Natural killer cell (primary cell): ENCODE data around the gene SURF4. TPM values are rescaled to one million over a fixed set of nuclear protein-coding genes. Genes with fewer than 3 reads are reported as not detected.

Experiments
- ATAC-seq, 3 donors: fragments of 150-1000 bp in 2 of 3; fragments of 200-7000 bp in 1 of 3; cut with Tn5 transposase; 1 replicate in 1 of 3; 2 replicates in 2 of 3; pipeline ENCODE4 v1.10.0; 2021; ENCODE audit warnings: mild to moderate bottlenecking in 2 of 3, moderate library complexity in 2 of 3
- DNase-seq, 2 donors: peaks; one replicate each; pipeline versions ENCODE4 v3.0.0 to v3.0.0-alpha.2; 2013 to 2021; ENCODE audit warnings: mixed read lengths in 1 of 2
- H3K27ac ChIP-seq: one replicate; pipeline ENCODE4 v1.5.1; 2013; ENCODE audit warnings: mild to moderate bottlenecking, low read length
- H3K27me3 ChIP-seq: one replicate; pipeline ENCODE4 v1.6.1; 2013; ENCODE audit warnings: low read length; ENCODE audit not compliant: control insufficient read depth, insufficient read depth
- H3K36me3 ChIP-seq: one replicate; pipeline ENCODE4 v1.6.1; 2013; ENCODE audit warnings: low read length; ENCODE audit not compliant: control insufficient read depth, insufficient read depth
- H3K4me1 ChIP-seq: one replicate; pipeline ENCODE4 v1.6.1; 2013; ENCODE audit warnings: low read length; ENCODE audit not compliant: control insufficient read depth, insufficient read depth
- H3K4me3 ChIP-seq: one replicate; pipeline ENCODE4 v1.5.1; 2013; ENCODE audit warnings: low read length
- H3K9me3 ChIP-seq: one replicate; pipeline ENCODE4 v1.6.1; 2013; ENCODE audit warnings: low read length; ENCODE audit not compliant: control insufficient read depth, insufficient read depth
- H3K27ac Mint-ChIP-seq, 2 donors: one replicate each; pipeline ENCODE4 v1.8.0; 2022; ENCODE audit warnings: mild to moderate bottlenecking in 2 of 2, mixed read lengths in 2 of 2, moderate library complexity in 1 of 2
- H3K27me3 Mint-ChIP-seq, 2 donors: one replicate each; pipeline ENCODE4 v1.8.0; 2022; ENCODE audit warnings: low read depth in 2 of 2, mixed read lengths in 2 of 2
- H3K36me3 Mint-ChIP-seq: one replicate; pipeline ENCODE4 v1.8.0; 2022; ENCODE audit warnings: mixed read lengths
- H3K4me1 Mint-ChIP-seq, 2 donors: one replicate each; pipeline ENCODE4 v1.8.0; 2022; ENCODE audit warnings: mixed read lengths in 2 of 2
- H3K4me3 Mint-ChIP-seq: one replicate; pipeline ENCODE4 v1.8.0; 2022; ENCODE audit warnings: mild to moderate bottlenecking, moderate library complexity, mixed read lengths
- H3K9me3 Mint-ChIP-seq, 2 donors: one replicate each; pipeline ENCODE4 v1.8.0; 2022; ENCODE audit warnings: mixed read lengths in 2 of 2
- CTCF ChIP-seq: fragments of 200-600 bp; IDR thresholded peaks from one replicate; pipeline ENCODE4 v1.8.0; 2022; ENCODE audit warnings: antibody characterized with exemption
- WGBS: methylation state at CpG from one replicate; pipeline ENCODE4 v1.1.7; 2013; ENCODE audit warnings: missing lambda C conversion rate; ENCODE audit not compliant: insufficient coverage; 5-methylcytosine and 5-hydroxymethylcytosine counted together
- intact Hi-C: fragments of 100-400 bp; cut with micrococcal nuclease; formaldehyde crosslinking; loops from one replicate; pipeline ENCODE4 v1.14.2; 2022
- total RNA-seq, 4 donors: library from RNA; stranded (reverse); fragments of 120-200 nt in 1 of 4; gene quantifications; one replicate each; pipeline versions ENCODE4 v1.2.3 to v1.2.4, GENCODE V29; 2013 to 2022

The SURF4 gene
- total RNA-seq, 3 donors from 2014 or later (not counting 1 experiment from before 2014, with no cell fraction given), result 111 to 135 (median 114) TPM

DNA sequence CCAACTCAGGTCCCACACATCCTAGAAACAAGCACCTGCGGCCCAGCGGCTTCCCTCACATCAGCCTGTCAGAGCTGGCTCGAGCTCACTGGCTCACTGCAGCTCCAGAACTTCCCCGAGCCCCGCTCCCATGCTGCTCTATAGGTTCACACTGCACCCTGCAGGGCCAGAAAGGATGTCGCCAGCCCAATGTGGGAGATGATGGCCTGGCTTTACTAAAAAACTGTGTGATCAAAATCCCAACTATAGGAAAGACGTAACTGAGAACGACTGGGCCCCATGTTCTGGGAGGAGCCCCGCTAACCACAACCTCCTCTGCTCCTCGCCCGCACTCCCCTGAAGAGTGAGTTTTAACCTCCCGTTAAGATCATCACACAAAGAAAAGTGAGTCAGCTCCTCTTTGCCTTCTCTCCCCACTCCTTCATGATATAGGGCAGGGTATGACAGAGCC, 4.6 kb downstream of the SURF4 start:
- 16% methylated on average over 12 of the region's 12 CpGs for WGBS
- no peak for TF ChIP-seq CTCF
- Mint-ChIP-seq H3K9me3 (no peaks in the 10 kb centered on the region), H3K27me3 (no peaks in the 10 kb centered on the region), H3K27ac (peak overlapping the region; percentile 90 to 96), H3K4me1 (peaks cover 68 to 73% of the 10 kb centered on the region in 2 donors), H3K36me3 (no peaks in the 10 kb centered on the region), H3K4me3 (peak overlapping the region; percentile 85)
- Histone ChIP-seq H3K4me3 (peak overlapping the region; percentile 1), H3K27ac (peak overlapping the region; percentile 89), H3K36me3 (peaks cover 25% of the 10 kb centered on the region), H3K27me3 (no peaks in the 10 kb centered on the region), H3K9me3 (no peaks in the 10 kb centered on the region), H3K4me1 (peaks cover 81% of the 10 kb centered on the region)
- DNase-seq, result peak; percentile 34 to 86
- intact Hi-C loops, result loop anchor here (2.0 to 10.0 kb wide), 2 partner anchors 14 to 186 kb away; partner anchors contain the start of genes SURF1 and SURF2
- ATAC-seq, result peak; percentile 29 to 36 (median 30)

- 31% methylated on average over 8 of the region's 9 CpGs for WGBS
- no peaks in the 10 kb centered on the region for H3K36me3 Mint-ChIP-seq
- Histone ChIP-seq H3K36me3 (peaks cover 31% of the 10 kb centered on the region), H3K4me1 (peaks cover 81% of the 10 kb centered on the region), H3K27me3 (no peaks in the 10 kb centered on the region), H3K27ac (peak overlapping the region; percentile 89), H3K4me3 (no peak overlapping the region), H3K9me3 (no peaks in the 10 kb centered on the region)
- peak overlapping the region; percentile 90 to 96 for H3K27ac Mint-ChIP-seq
- DNase-seq, result peak in 1 of 2 donors; percentile 83
- H3K4me1 Mint-ChIP-seq, result peaks cover 68 to 73% of the 10 kb centered on the region in 2 donors
- H3K27me3 Mint-ChIP-seq, result no peaks in the 10 kb centered on the region
- peak overlapping the region; percentile 85 for H3K4me3 Mint-ChIP-seq
- TF ChIP-seq CTCF, result no peak
- H3K9me3 Mint-ChIP-seq, result no peaks in the 10 kb centered on the region
- ATAC-seq, result peak; percentile 45 to 73 (median 58)
- intact Hi-C loops, result loop anchor here (2.0 to 10.0 kb wide), 2 partner anchors 14 to 186 kb away; partner anchors contain the start of genes SURF1 and SURF2
These were observed 5.2 kb downstream of the SURF4 start for GRCh38 chr9:133370685-133371084.

DNA sequence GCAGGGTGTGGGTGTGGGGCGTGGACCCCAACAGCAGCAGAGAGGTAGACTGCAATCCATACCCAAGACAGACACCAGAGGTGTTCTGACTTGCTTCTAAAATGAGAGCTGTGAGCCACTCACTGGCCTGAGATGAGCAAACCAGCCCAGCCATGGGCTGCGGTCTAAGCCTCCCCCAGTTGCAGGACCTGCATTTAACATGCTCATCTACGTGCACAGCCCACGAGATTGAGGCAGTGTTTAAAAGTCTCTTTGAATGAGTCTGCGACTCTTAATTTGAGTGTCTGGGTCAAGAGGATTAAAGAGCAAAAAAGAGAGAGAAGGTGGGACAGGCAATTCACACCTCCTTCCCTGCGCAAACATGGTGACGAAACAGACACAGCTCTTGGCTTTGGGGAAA, 5.9 kb downstream of the SURF4 start:
- no peak for TF ChIP-seq CTCF
- H3K36me3 ChIP-seq, result peaks cover 38% of the 10 kb centered on the region
- H3K27me3 ChIP-seq, result no peaks in the 10 kb centered on the region
- Mint-ChIP-seq H3K4me3 (peak overlapping the region; percentile 85), H3K27ac (peak overlapping the region; percentile 90 to 96), H3K9me3 (no peaks in the 10 kb centered on the region), H3K36me3 (no peaks in the 10 kb centered on the region), H3K4me1 (peaks cover 65 to 69% of the 10 kb centered on the region in 2 donors), H3K27me3 (no peaks in the 10 kb centered on the region)
- H3K9me3 ChIP-seq, result no peaks in the 10 kb centered on the region
- peak overlapping the region; percentile 89 for H3K27ac ChIP-seq
- H3K4me1 ChIP-seq, result peaks cover 77% of the 10 kb centered on the region
- H3K4me3 ChIP-seq, result no peak overlapping the region
- DNase-seq (peak in 1 of 2 donors; percentile 59), ATAC-seq (no peak)
- whole genome bisulfite sequencing, result 77% methylated on average over 7 of the region's 7 CpGs
- intact Hi-C loops, result loop anchor here (2.0 to 10.0 kb wide), 2 partner anchors 13 to 185 kb away; partner anchors contain the start of genes SURF1 and SURF2

DNA sequence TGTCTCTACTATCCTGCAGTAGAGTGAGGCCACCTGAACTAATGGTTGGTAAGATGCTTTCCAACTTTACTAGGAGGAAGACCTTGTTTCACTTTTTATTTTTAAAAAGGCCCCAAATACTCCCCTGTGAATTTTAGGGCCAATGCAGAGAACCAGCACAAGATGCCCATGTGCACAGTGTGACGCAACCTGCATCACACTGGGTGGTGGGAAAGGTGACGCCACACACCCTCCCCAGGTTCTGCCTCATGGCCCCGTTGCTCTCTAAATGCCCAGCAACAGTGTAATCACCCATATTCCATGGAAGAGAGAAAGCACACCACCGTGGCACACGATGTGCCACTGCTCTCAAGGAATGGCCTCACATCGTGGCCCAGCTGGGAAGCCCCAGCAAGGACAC, 6.4 kb downstream of the SURF4 start:
- peak overlapping the region; percentile 89 for H3K27ac ChIP-seq
- intact Hi-C loops, result no loop called here

More for the DNA sequence above, 6.4 kb downstream of the SURF4 start:
- H3K9me3 ChIP-seq, result no peaks in the 10 kb centered on the region
- H3K36me3 ChIP-seq, result peaks cover 41% of the 10 kb centered on the region
- Mint-ChIP-seq H3K27me3 (no peaks in the 10 kb centered on the region), H3K27ac (peak overlapping the region; percentile 90 to 96), H3K4me1 (peaks cover 60 to 64% of the 10 kb centered on the region in 2 donors), H3K9me3 (no peaks in the 10 kb centered on the region), H3K4me3 (peak overlapping the region; percentile 52), H3K36me3 (no peaks in the 10 kb centered on the region)
- no peak overlapping the region for H3K4me3 ChIP-seq
- H3K4me1 ChIP-seq, result peaks cover 72% of the 10 kb centered on the region
- TF ChIP-seq CTCF, result no peak
- WGBS, result 71% methylated on average over 6 of the region's 6 CpGs
- no peaks in the 10 kb centered on the region for H3K27me3 ChIP-seq
- no peak for DNase-seq
- ATAC-seq, result no peak
